ENCODE data around the gene NUDT2.

NUDT2 gene

GRCh38 chr9:34385561-34386230 is 56.3 kb downstream of the NUDT2 start:
- no peak for DNase-seq (ENCODE audit: low spot score)

- no peak for DNase-seq (ENCODE audit: low spot score)
Measured at GRCh38 chr9:34386656-34387055, 57.3 kb downstream of the NUDT2 start.

GRCh38 chr9:34387239-34387638 is 57.9 kb downstream of the NUDT2 start:
- no peak for DNase-seq (ENCODE audit: low spot score)

GRCh38 chr9:34392511-34392910 is 63.1 kb downstream of the NUDT2 start:
- DNase-seq (ENCODE audit: low spot score): no peak
